GM18517 (cell line): ENCODE measurements around the gene DPY19L3.
A peak's percentile ranks its signal among the peaks of the same experiment; 100 is the strongest.
"Not testable (repeated sequence)": the region's sequence is repeated elsewhere in the genome, so short reads cannot be mapped to it uniquely, and the experiment has no call there.

Experiments used
- ATAC-seq: cut with Tn5 transposase; IDR thresholded peaks from one replicate; pipeline ENCODE4 v1.9.1; 2021; ENCODE audit warnings: mild to moderate bottlenecking, moderate library complexity; ENCODE audit not compliant: unreplicated experiment

Gene DPY19L3

DNA sequence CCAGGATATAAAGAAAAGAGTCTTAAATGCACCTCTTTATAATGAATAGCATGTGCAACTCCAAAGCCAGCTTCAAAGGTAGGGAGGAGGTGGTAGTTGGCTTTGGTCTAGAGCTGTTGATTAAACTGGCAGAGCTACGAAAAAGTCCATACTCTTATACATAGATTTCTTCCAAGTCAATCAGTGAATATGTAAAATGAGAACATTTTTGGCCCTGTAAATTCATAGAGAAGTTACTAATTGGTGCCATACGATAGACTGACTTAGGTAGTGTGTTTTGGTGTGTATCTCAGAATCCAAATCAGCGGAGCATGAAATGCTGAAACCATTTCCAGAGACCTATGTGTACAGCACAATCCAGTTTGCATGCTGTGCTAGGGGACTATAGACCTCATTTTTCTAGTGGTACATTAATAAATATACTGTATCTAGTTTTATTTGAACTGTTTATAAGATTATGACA is 17.1 kb upstream of the DPY19L3 start:
- no peak for ATAC-seq

DNA sequence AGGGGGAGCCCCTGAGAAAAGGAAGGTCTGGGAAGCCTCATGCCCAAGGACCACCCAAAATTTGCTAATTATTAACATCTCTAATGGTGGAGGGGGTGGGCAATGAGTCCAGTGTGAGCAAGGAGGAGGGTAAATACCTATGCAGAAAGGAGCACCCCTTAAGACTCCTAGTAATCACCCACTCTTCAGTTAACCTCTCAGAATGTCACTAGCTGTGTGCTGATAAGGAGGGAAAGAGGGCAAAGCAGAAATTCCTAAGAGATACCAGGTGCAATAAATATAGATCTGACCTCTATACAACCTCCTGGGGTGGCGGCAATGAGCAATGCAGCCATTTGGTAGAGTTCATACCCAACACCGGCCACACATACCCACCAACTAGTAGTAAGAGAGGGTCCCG is 12.7 kb upstream of the DPY19L3 start:
- ATAC-seq = no peak

DNA sequence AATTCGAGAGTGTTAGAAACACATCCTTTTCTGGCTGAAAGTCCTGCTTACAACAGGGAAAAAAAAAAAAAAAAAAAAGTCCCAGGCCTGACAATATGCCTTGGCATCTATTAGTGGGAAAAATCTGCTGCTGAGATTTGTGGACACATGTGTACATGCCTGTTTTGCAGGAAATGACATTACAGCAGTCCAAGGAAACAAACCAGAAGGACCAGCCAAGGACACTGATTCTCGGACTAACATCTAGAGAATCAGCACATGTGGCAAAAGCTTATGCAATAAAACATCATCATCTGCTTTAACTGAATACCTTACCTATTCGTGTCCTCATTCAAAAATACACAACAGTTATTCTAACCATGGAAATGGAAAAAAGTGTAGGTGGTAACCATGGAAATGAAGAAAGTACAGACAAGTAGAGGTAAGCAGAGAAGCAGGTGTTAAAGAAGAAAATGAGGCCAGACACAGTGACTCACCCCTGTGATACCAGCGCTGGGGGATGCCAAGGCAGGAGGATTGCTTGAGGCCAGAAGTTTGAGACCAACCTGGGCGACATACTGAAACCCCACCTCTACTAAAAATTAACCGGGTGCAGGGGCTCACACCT is 9.4 kb upstream of the DPY19L3 start:
- no peak for ATAC-seq

DNA sequence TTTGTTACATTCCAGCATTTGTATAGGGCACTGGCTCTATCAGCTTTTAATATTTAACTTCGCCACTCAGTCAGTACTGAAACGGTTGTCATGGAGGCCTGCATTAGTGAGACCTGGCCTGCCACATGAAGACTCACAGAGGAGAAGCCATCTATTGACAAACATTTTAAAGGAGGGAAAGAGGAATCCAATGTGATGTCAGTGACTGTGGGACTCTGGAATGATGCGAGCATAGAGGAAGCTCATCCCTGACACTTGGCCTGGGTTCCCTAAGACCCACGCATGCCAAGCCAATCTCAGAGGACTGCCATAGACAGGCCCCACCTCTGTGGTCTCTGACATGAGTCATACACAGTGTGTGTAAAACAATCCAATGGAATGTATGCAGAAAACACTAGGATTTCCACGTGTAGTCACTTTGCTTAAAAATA is 7.9 kb upstream of the DPY19L3 start:
- ATAC-seq = no peak

DNA sequence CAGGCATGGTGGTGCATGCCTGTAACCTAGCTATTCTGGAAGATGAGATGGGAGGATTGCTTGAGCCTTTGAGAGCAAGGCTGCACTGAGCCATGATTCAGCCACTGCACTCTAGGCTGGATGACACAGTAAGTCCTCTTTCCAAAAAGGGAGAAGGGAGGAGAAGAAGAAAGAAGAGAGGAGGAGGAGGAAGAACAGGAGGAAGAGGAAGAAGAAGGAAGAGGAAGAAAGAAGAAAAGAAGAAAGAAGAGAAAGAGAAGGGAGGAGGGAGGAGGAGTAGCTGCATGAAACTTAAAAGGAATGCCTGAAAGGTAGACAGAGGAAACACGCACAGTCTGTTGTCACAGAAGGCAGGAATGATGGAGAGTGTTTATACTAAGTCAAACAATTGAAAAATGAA is 3.6 kb upstream of the DPY19L3 start:
- ATAC-seq = no peak

DNA sequence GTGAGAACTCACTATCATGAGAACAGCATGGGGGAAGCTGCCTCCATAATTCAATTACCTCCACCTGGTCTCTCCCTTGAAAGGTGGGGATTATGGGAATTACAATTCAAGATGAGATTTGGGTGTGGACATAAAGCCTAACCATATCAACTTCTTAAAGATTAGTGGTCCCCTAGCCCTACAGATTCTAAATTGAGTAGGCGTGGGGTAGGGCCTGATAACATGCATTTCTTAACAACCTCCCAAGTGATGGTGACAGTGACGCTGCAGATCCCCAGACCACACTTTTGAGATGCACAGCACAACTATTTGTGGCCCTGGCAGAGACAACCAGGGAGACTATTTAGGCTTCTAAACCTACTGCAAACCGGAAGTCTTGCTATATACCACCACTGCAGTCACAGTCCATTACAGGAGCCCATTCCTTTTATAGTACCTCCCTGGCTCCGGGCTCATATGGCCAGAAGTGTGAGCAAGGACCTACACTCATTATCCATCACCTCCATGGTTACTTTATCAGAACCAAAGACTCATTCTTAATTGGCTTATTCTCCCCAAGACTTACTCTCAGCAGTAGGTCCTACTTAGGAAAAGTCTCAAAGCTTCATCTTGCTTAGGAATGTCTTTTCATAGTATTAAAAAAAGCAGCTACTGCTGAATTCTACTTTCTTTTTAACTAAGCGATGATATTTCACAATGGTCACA is 2.1 kb upstream of the DPY19L3 start:
- ATAC-seq = no peak

DNA sequence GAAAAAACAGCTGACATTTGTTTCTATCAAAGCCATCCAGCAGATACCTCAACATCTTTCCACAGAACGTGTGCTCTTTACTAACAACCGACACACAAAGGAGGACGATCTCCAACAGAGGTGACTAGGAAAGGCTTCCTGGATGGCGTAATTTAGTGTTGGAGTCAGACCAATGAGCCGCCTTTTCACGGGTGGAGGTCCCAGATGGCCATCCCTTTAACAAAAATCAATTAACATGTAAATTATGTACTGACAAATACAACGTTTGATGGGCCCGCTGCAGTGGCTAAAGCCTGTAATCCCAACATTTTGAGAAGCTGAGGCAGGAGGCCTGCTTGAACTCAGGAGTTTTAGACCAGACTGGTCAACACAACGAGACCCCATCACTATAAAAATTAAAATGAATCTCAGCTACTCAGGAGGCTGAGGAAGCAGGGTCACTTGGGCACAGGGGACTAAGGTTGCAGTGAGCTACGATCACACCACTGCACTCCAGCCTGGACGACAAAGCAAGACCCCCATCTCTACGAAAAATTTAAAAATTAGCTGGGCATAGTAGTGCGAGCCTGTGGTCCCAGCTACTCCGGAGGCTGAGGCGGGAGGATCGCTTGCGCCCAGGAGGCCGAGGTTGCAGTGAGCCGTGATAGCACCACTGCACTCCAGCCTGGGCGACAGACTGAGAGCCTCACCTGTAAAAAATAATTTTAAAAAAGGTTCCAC is 1.2 kb upstream of the DPY19L3 start:
- no peak for ATAC-seq

DNA sequence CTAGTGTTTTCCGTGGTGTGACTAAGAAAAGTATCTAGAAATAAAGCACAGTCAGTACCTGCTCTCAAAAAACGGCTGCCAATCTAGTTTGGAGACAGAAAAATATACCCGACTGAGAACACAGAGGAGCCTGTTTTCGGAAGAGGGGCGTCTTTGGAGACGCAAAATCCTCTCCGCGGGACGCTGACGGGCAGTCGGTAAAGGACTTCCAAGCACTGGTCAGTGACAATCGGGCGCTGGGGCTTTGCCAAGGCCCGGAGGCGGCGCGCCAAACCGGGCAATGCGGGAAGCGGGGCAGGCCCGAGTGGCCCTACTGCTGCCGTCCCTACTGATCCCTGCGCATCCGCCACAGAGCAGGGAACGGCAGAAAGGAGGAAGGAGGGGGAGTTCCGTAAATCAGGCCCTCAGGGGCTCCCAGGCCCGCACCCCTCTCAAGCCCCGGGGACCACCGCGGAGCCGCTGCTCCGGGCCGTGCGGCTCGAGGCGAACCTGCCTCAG is 588 bp upstream of the DPY19L3 start:
- ATAC-seq = peak; percentile 6

DNA sequence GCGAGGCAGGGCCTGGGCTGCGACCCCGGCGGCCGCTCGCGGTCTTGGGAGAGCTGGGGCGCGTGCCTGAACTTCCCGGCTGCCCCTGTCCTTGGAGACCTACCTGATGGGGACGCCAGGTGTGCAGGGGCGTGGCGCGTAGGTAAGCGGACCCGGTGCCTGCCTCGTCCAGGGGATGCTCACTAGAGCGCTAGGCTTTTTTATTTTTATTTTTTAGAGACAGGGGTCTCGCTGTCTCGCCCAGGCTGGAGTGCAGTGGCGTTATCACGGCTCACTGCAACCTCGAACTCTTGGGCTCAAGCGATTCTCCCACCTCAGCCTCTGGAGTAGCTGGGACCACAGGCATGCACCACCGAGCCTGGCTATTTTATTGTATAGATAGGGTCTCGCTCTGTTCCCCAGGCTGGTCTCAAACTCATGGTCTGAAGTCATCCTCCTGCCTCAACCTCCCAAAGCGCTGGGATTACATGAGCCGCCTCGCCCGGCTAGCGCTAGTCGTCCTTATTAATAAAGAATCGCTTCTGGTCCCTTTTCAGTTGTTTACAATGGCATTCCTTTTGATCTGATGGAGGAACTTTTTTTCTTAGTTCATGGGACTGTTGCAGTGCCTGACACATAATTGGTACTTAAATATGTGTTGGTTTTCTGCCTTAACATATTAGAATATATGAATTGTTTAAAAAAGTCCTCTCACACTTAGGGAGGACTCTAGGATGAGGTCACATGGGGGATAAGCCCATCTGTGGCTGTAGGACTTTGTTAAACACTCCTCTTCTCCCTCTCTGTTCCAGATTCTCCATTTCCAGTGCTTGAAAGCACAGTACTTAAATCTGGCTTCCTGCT is 812 bp downstream of the DPY19L3 start:
- no peak for ATAC-seq

DNA sequence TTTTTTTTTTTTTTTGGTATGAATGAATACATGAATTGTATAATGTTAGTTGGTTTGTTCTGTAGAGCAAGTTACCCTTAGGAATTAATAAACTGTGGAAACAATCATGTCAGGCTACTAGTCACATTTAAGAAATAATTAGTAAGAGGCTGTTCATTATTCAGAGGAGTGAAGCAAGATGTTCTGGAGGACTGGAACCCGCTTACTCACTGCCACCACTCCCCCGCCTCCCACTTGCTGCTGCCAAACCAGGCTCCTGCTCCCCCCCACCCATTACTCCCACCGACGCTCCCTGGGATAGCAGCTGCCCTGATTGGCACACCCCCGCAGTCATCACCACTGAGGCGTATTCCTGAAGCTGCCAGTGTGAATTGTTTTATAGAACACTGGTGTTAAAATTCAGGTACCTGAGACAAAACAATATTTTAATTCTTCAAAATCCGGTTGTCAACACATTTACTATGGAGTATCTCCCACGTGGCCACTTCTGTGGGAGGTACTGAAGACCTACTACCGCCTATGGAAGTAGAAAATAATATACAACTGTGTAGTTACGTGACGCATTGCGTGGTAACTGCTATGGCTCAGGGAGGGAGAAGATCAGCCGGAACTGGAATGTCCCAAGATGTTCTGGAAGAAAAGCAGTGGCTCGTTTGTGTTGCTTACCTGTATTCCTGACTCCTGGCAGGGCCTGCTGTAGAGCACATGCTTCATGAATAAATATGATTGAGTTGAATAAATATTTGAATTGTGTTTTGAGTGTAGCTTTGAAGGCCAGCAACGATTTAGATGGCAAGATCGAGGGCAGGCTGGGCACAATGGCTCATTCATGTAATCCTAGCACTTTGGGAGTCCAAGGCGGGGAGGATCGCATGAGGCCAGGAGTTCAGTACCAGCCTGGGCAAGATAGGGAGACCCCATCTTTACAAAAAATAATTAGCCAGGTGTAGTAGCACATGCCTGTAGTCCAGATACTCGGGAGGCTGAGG is 1.7 kb downstream of the DPY19L3 start:
- no peak for ATAC-seq

DNA sequence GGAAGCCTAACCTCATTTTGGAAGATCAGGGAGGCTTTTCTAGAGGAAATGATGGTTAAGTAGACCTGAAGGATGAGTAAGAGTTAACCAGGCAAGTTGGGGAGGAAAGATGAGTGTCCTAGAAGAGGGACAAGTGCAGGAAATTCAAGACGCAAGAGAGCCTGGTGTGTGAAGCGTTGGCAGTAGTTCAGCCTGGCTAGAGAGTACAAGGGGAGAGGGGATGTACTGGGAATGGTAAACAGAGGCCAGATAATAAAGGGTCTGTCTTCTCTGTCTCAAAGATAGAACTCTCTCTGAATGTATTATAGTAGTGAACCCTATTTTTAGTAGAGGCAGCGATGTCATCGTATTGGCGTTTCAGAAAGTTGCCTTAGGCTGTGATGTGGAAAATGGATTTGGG is 9.7 kb downstream of the DPY19L3 start:
- no peak for ATAC-seq

DNA sequence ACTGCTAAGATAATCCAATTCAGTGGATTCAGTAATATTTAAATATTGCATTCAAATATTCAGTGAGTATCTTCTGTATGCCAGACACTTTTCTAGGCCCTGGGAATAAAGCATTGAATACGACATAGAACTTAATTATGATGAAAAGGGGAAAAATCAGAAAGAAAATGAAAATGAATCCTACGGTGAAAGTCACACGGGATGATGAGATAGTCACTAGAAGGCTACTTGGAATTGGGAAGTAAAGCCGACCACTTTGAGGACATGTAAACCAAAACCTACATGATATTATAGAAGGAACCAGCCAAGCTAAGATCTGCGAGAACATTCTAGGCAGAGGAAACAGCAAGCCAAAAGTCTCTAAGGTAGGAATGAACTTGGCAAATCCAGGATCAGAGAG is 10.1 kb downstream of the DPY19L3 start:
- ATAC-seq = no peak

DNA sequence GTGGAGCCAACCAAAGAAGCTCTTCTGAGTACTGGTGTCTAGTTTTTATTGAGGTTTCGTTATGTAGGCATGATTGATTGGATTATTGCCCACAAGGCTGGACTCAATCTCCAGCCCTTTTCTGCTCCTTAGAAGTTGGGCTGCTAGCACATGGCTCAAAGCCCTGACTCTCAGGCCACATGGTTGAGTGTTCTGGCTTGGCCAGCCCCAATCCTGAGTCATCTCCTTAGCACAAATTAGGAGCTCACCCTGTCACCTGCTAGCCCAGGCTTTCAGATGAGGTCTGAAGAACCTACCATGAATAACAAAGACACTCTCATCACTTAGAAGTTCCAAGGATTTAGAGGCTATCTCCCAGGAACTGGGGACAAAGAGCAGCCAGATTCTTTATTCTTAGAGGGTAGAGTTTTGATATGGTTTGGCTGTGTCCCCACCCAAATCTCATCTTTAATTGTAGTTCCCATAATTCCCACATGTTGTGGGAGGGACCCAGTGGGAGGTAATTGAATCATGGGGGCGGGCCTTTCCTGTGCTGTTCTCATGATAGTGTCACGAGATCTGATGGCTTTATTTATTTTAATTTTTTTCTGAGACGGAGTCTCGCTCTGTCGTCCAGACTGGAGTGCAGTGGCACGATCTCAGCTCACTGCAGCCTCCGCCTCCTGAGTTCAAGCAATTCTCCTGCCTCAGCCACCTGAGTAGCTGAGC is 11.3 kb downstream of the DPY19L3 start:
- no peak for ATAC-seq

DNA sequence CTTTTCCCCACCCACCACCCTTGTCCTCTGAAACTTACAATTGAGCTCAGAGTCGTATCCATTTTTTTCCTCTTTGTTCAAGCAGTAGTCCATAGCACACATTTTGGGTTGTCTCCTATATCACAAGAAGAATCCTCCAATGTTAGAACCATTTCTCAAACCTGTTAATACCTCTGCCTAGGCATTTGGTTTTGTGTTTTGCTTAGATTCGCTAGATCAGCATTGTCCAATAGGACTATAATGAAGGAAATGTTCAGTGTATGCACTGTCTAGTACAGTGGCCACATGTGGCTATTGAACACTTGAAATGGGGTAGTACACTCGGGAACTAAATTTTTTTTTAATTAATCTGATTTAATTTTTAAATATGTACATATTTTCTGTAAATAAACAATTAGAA is 12.6 kb downstream of the DPY19L3 start:
- ATAC-seq = no peak

DNA sequence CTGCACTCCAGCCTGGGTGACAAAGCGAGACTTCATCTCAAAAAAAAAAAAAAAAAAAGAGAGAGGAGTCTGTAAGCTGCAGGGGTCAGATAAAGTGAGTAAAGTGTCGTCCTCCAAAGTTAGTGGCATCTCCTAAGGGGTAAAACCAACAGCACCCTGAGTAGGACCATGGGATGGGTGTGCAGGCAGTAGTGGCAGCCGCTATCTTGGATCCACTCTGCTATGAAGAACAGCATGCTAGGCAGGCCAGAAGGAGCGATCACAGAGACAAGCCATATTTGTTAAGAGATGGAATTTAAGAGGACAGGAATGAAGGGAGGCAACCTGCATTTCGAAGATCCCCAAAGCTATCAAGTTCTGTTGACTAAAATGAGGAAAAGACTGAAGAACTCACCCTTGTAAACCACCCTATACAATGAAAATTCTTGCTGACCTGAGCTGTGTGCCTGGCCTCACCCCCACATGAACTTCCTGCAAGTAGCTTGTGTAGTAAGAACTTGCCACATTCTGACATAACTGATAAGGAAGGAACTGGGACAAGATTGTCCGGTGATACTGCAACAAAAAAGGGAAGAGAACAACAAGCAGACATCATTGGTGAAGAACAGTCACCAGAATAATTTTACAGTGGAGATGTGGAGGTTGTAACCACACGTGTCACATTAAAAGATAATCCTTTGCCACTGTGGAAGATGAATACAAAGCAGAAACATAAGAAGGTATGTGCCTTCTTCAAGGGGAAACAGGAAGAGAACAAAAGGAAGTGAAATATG is 16.2 kb downstream of the DPY19L3 start:
- no peak for ATAC-seq

DNA sequence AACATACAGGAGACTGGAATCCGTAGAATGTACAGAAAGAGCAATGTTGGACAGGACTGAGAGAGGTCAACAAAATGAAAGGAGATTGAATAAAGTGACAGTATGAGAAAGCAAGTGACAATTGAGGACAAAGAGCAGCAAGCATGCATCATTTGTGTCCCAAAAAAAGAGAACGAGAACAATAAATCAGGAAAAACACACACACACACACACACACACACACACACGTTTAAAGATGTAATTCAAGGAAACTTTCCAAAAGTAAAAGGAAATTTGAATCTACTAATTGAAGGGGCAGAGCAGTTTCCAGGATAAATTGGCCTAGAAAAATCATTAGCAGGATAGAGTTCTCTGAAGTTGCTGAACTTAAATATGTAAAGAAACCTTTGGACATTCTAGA is 16.9 kb downstream of the DPY19L3 start:
- ATAC-seq = no peak

DNA sequence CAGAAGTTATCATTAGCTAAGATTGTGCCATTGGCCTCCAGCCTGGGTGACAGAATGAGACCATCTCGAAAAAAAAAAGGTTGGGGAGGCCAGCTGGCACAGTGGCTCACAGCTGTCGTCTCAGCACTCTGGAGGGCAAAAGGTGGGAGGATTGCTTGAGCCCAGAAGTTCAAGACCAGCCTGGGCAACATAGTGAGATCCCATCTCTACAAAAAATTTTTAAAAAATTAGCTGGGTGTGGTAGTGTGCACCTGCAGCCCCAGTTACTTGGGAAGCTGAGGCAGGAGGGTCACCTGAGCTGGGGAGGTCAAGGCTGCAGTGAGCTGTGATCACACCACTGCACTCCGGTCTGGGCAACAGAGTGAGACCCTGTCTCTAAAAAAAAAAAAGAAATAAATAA is 18.4 kb downstream of the DPY19L3 start:
- ATAC-seq = not testable (repeated sequence)

DNA sequence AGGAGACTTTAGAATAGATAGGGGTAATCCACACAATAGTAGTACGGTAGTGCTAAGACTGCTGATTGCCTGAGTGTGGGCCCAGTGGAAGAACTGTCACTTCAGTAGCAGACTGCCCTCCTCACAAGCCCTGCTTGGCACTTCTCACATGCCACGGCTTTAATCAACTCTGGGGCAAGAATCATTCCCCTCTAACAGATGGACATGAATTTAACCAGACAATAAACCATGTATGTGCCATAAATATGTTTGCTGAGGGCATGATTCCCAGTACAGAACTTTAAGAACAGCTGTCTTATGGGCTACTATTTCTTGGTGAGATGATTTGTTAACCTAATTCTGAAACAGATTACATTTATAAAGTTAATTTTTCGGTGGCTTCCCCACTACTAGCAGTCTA is 22.0 kb downstream of the DPY19L3 start:
- ATAC-seq = no peak
